CD4-positive, CD25-positive, alpha-beta regulatory T cell (primary cell): ENCODE measurements around the gene REEP5. TPM values are rescaled to one million over a fixed set of nuclear protein-coding genes. Genes with fewer than 3 reads are reported as not detected.

Experiments used
- ATAC-seq, 2 donors: fragments of 150-1000 bp; cut with Tn5 transposase; one replicate each; pipeline ENCODE4 v1.10.0; 2021; ENCODE audit warnings: low read depth in 2 of 2, moderate number of reproducible peaks in 2 of 2, moderate library complexity in 1 of 2
- DNase-seq, 3 donors: peaks; one replicate each; pipeline versions ENCODE4 v3.0.0 to v3.0.0-alpha.2; 2012 to 2022; ENCODE audit warnings: mixed read lengths in 1 of 3
- H3K27ac ChIP-seq: one replicate; pipeline ENCODE4 v1.7.0; 2013; ENCODE audit warnings: mild to moderate bottlenecking, low read length; ENCODE audit not compliant: insufficient read depth, poor library complexity, severe bottlenecking
- H3K27me3 ChIP-seq: one replicate; pipeline ENCODE4 v1.7.0; 2013; ENCODE audit warnings: low read length; ENCODE audit not compliant: control insufficient read depth, insufficient read depth
- H3K36me3 ChIP-seq: one replicate; pipeline ENCODE4 v1.7.0; 2013; ENCODE audit warnings: mild to moderate bottlenecking, low read length, moderate library complexity; ENCODE audit not compliant: control insufficient read depth, insufficient read depth
- H3K4me1 ChIP-seq: 2 replicates; pipeline ENCODE4 v1.7.0; 2013; ENCODE audit warnings: mild to moderate bottlenecking, low read length; ENCODE audit not compliant: insufficient read depth, control insufficient read depth, poor library complexity, severe bottlenecking
- H3K4me3 ChIP-seq: one replicate; pipeline ENCODE4 v1.7.0; 2013; ENCODE audit warnings: low read depth, mild to moderate bottlenecking, low read length, moderate library complexity
- H3K9me3 ChIP-seq, 2 experiments: 1 replicate in 1 of 2; 2 replicates in 1 of 2; pipeline ENCODE4 v1.7.0; 2013; ENCODE audit warnings: low read length in 2 of 2, mild to moderate bottlenecking in 1 of 2, moderate library complexity in 1 of 2; ENCODE audit not compliant: control insufficient read depth in 2 of 2
- H3K27ac Mint-ChIP-seq, 3 donors: one replicate each; pipeline ENCODE4 v1.8.0; 2020 to 2022; ENCODE audit warnings: mild to moderate bottlenecking in 3 of 3, mixed read lengths in 3 of 3, moderate library complexity in 2 of 3
- H3K27me3 Mint-ChIP-seq: one replicate; pipeline ENCODE4 v1.8.0; 2022; ENCODE audit warnings: mild to moderate bottlenecking, mixed read lengths
- H3K36me3 Mint-ChIP-seq: one replicate; pipeline ENCODE4 v1.8.0; 2020; ENCODE audit warnings: mixed read lengths
- H3K4me1 Mint-ChIP-seq, 4 donors: one replicate each; pipeline ENCODE4 v1.8.0; 2020 to 2022; ENCODE audit warnings: mixed read lengths in 4 of 4, mild to moderate bottlenecking in 1 of 4
- H3K4me3 Mint-ChIP-seq, 4 donors: one replicate each; pipeline ENCODE4 v1.8.0; 2020 to 2022; ENCODE audit warnings: mild to moderate bottlenecking in 4 of 4, mixed read lengths in 4 of 4, moderate library complexity in 3 of 4
- H3K9me3 Mint-ChIP-seq, 7 donors: one replicate each; pipeline ENCODE4 v1.8.0; 2020 to 2022; ENCODE audit warnings: mixed read lengths in 7 of 7, mild to moderate bottlenecking in 3 of 7, moderate library complexity in 2 of 7
- polyA plus RNA-seq, 4 donors: library from polyadenylated mRNA; unstranded; fragments of 300-500 nt; fragmentation: Illumina TruSeq; gene quantifications; one replicate each; pipeline ENCODE4 v1.2.3, GENCODE V29; 2021
- total RNA-seq: library from RNA; stranded (reverse); gene quantifications from one replicate; pipeline ENCODE4 v1.2.3, GENCODE V29; 2022

The REEP5 gene
- total and polyA plus RNA-seq, 5 donors from 2014 or later: 45.6 to 170 (median 83.4) TPM

- Histone ChIP-seq H3K27ac (peak overlapping the region; percentile 18), H3K4me3 (peak overlapping the region; percentile 69), H3K27me3 (no peaks in the 10 kb centered on the region), H3K4me1 (peaks cover 34% of the 10 kb centered on the region), H3K36me3 (no peaks in the 10 kb centered on the region), H3K9me3 (no peaks in the 10 kb centered on the region)
- peak in 1 of 3 donors; percentile 67 for DNase-seq
- Mint-ChIP-seq H3K27ac (peak overlapping the region; percentile 74 to 96 (median 74)), H3K4me1 (peaks cover 19 to 52% (median 36%) of the 10 kb centered on the region in 4 donors), H3K9me3 (no peaks in the 10 kb centered on the region), H3K36me3 (no peaks in the 10 kb centered on the region), H3K27me3 (no peaks in the 10 kb centered on the region), H3K4me3 (peak overlapping the region; percentile 61 to 89 (median 71))
- peak; percentile 44 to 52 for ATAC-seq
These were observed 7.5 kb upstream of the REEP5 start for GRCh38 chr5:112929336-112930081.

DNA sequence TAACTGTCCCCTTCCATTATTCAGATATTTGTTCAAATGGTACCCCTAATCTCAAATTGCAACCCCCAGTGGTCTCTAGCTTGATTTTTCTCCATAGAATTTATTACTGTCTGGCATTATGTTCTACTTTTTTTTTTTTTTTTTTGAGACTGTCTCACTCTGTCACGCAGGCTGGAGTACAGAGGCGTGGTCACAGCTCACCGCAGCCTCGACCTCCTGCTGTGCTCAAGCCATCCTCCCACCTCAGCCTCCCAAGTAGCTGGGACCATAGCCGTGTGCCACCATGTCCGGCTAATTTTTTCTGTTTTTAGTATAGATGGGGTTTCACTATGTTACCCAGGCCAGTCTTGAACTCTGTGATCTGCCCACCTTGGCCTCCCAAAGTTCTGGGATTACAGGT, 2.0 kb upstream of the REEP5 start:
- no peaks in the 10 kb centered on the region for H3K9me3 Mint-ChIP-seq
- no peaks in the 10 kb centered on the region for H3K27me3 Mint-ChIP-seq
- peak overlapping the region; percentile 78 for H3K4me3 ChIP-seq
- H3K36me3 Mint-ChIP-seq: no peaks in the 10 kb centered on the region
- H3K36me3 ChIP-seq: no peaks in the 10 kb centered on the region
- ATAC-seq (no peak), DNase-seq (no peak)
- peaks cover 22 to 64% (median 45%) of the 10 kb centered on the region in 4 donors for H3K4me1 Mint-ChIP-seq
- peak overlapping the region; percentile 66 for H3K27ac ChIP-seq
- H3K27me3 ChIP-seq: no peaks in the 10 kb centered on the region
- peaks cover 51% of the 10 kb centered on the region for H3K4me1 ChIP-seq
- no peaks in the 10 kb centered on the region for H3K9me3 ChIP-seq
- peak overlapping the region; percentile 76 to 95 (median 86) for H3K4me3 Mint-ChIP-seq
- H3K27ac Mint-ChIP-seq: peak overlapping the region; percentile 82 to 100 (median 91)

DNA sequence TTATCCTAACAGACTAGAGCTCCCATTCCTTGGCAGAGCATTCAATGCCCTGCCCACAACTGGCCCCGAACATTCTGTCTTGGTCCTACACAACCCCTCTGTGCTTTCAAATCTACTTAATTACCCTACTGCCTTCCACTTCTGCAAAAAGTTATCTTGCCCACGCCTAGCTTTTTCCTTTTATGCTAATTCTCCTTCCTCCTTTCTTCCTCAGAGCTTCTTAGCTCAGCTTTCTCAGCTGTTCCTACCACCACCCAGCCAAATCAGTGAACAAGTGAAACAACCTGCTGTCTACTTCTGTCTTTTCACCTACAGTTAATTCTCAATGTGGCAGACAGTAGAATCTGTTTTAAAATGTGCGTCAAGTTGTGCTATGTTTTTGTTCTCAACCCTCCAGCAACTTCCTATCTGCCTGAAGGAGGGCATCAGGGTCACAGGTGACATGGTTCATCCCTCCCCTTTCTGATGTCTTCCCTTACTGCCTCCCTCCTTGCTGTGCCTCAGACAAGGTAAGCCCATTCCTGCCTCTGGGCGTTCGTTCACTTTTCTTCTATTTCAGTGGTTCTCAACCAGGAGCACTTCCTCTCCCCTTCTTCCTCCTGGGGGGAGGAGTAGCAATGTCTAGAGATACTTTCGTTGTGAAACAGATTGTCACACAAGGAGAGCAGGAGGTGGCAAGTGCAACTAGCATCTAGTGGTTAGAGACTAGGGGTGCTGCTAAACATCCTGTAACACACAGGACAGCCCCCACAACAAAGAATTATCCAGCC, 1.3 kb upstream of the REEP5 start:
- Mint-ChIP-seq H3K36me3 (peaks cover 6% of the 10 kb centered on the region), H3K4me3 (peak overlapping the region; percentile 76 to 95 (median 86)), H3K27ac (peak overlapping the region; percentile 82 to 100 (median 91)), H3K4me1 (peaks cover 27 to 64% (median 49%) of the 10 kb centered on the region in 4 donors), H3K27me3 (no peaks in the 10 kb centered on the region), H3K9me3 (no peaks in the 10 kb centered on the region)
- DNase-seq (peak in 2 of 3 donors; percentile 59 to 78), ATAC-seq (peak in 1 of 2 donors; percentile 16)
- no peaks in the 10 kb centered on the region for H3K27me3 ChIP-seq
- peak overlapping the region; percentile 66 for H3K27ac ChIP-seq
- H3K4me3 ChIP-seq: peak overlapping the region; percentile 78
- peaks cover 51% of the 10 kb centered on the region for H3K4me1 ChIP-seq
- H3K9me3 ChIP-seq: no peaks in the 10 kb centered on the region
- no peaks in the 10 kb centered on the region for H3K36me3 ChIP-seq

- H3K4me3 ChIP-seq: peak overlapping the region; percentile 87
- Mint-ChIP-seq H3K27me3 (no peaks in the 10 kb centered on the region), H3K4me1 (peaks cover 35 to 78% (median 63%) of the 10 kb centered on the region in 4 donors), H3K27ac (peak overlapping the region; percentile 83 to 90 (median 89)), H3K4me3 (peak overlapping the region; percentile 83 to 95 (median 90)), H3K36me3 (peaks cover 18% of the 10 kb centered on the region), H3K9me3 (no peaks in the 10 kb centered on the region)
- no peaks in the 10 kb centered on the region for H3K27me3 ChIP-seq
- H3K27ac ChIP-seq: peak overlapping the region; percentile 83
- peak; percentile 42 to 61 (median 51) for DNase-seq
- no peaks in the 10 kb centered on the region for H3K9me3 ChIP-seq
- H3K36me3 ChIP-seq: peaks cover 10% of the 10 kb centered on the region
- ATAC-seq: peak; percentile 44 to 48
- H3K4me1 ChIP-seq: peaks cover 67% of the 10 kb centered on the region
These were observed 798 bp downstream of the REEP5 start for GRCh38 chr5:112921026-112921832.

GRCh38 chr5:112919972-112920371, 2.1 kb downstream of the REEP5 start:
- Histone ChIP-seq H3K4me3 (peak overlapping the region; percentile 87), H3K27ac (no peak overlapping the region), H3K9me3 (no peaks in the 10 kb centered on the region), H3K27me3 (no peaks in the 10 kb centered on the region), H3K36me3 (peaks cover 12% of the 10 kb centered on the region), H3K4me1 (peaks cover 78% of the 10 kb centered on the region)
- ATAC-seq (no peak), DNase-seq (no peak)
- Mint-ChIP-seq H3K4me3 (peak overlapping the region; percentile 83 to 93 (median 90)), H3K36me3 (peaks cover 24% of the 10 kb centered on the region), H3K4me1 (peaks cover 44 to 87% (median 74%) of the 10 kb centered on the region in 4 donors), H3K27me3 (no peaks in the 10 kb centered on the region), H3K9me3 (no peaks in the 10 kb centered on the region), H3K27ac (peak overlapping the region in 1 of 3 donors; percentile 89)

DNA sequence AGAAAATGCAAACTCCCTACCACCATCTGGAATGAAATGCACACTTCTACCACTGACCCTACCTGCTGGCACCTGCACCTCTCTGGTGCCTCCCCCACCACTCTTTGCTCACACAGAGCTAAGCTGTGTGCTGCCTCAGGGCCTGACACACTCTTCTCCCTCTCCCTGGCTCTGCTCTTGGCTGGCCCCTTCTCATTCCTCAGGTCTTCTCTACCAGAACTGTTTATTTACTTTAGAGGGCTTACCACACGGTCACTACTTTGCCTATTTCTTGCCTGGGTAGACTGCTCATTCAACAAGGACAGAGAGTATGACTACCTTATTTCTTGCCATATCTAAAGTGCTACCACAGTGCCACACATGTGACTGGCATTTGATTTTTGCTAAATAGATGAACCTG, 3.3 kb downstream of the REEP5 start:
- no peak for DNase-seq
- H3K27me3 Mint-ChIP-seq: no peaks in the 10 kb centered on the region
- peaks cover 29% of the 10 kb centered on the region for H3K36me3 Mint-ChIP-seq
- H3K9me3 Mint-ChIP-seq: no peaks in the 10 kb centered on the region
- peak overlapping the region; percentile 44 to 89 (median 52) for H3K4me3 Mint-ChIP-seq
- ATAC-seq: no peak
- Histone ChIP-seq H3K4me1 (peaks cover 73% of the 10 kb centered on the region), H3K36me3 (peaks cover 12% of the 10 kb centered on the region), H3K27me3 (no peaks in the 10 kb centered on the region), H3K9me3 (no peaks in the 10 kb centered on the region), H3K4me3 (peak overlapping the region; percentile 2), H3K27ac (no peak overlapping the region)
- peak overlapping the region in 2 of 3 donors; percentile 9 to 44 for H3K27ac Mint-ChIP-seq
- peaks cover 50 to 85% (median 74%) of the 10 kb centered on the region in 4 donors for H3K4me1 Mint-ChIP-seq

DNA sequence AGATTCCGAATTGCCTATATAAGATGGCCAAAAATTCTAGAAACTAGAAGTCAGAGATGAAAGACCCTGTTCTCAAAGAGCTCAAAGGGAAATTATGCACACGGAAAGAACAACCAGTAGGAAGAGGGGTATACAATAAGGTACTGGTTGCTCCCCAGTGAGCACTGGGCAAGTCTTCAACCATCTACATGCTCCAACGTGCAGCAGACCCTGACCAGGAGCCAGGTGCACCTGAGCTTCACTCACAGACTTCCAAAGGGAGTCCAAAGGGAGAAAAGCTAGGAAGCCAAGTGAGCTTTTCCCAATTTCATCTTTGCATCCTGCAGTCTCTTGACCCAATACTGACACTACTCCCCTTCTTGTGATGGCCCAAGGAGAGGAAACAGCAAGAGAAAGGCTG, 3.9 kb downstream of the REEP5 start:
- Histone ChIP-seq H3K27ac (no peak overlapping the region), H3K9me3 (no peaks in the 10 kb centered on the region), H3K36me3 (peaks cover 12% of the 10 kb centered on the region), H3K27me3 (no peaks in the 10 kb centered on the region), H3K4me1 (peaks cover 68% of the 10 kb centered on the region), H3K4me3 (peak overlapping the region; percentile 2)
- peak overlapping the region; percentile 0 to 71 (median 44) for H3K27ac Mint-ChIP-seq
- H3K27me3 Mint-ChIP-seq: no peaks in the 10 kb centered on the region
- H3K36me3 Mint-ChIP-seq: peaks cover 29% of the 10 kb centered on the region
- ATAC-seq: no peak
- H3K9me3 Mint-ChIP-seq: no peaks in the 10 kb centered on the region
- peak overlapping the region; percentile 44 to 89 (median 59) for H3K4me3 Mint-ChIP-seq
- peaks cover 45 to 81% (median 69%) of the 10 kb centered on the region in 4 donors for H3K4me1 Mint-ChIP-seq
- DNase-seq: no peak
